T47D (cell line): ENCODE results near the gene LCE3A.
A peak's percentile ranks its signal among the peaks of the same experiment; 100 is the strongest.
"Not testable (repeated sequence)": the region's sequence is repeated elsewhere in the genome, so short reads cannot be mapped to it uniquely, and the experiment has no call there.

Source experiments
- DNase-seq, 2 experiments: peaks; one replicate each; pipeline versions ENCODE4 v3.0.0 to v3.0.0-alpha.2; 2011 to 2012; ENCODE audit warnings: low read depth in 1 of 2, low spot score in 1 of 2
- JUND ChIP-seq: IDR thresholded peaks from 2 replicates; pipeline ENCODE4 v1.6.1; 2012; ENCODE audit warnings: low read depth
- in situ Hi-C: cut with HindIII; loops from 2 replicates; pipeline ENCODE4 v1.10.0; 2016; ENCODE audit warnings: low sequenced_read_pairs, low pct_unique_long_range_greater_than_20kb

The LCE3A gene, protein sequence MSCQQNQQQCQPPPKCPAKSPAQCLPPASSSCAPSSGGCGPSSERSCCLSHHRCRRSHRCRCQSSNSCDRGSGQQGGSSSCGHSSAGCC

DNA sequence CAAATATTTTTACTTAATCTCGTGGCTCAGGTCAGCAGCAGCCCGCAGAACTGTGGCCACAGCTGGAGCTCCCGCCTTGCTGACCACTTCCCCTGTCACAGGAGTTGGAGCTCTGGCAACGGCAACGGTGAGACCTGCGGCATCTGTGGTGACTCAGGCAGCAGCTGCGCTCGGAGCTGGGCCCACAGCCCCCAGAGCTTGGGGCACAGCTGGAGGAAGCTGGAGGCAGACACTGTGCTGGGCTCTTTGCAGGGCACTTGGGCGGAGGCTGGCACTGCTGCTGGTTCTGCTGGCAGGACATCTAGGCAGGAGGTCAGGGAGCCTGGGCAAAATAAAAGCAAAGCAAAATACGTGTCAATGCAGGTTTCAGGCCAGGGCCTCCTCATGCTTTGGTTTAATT is at the start of gene LCE3A:
Gene LCE3A (minus strand): TSS at position 301 of the 400 bp plus-strand sequence. CDS start 0 bp downstream, at position 301.
- in situ Hi-C loops, result no loop called here
- TF ChIP-seq JUND, result no peak
- DNase-seq, result peak in 1 of 2 experiments; percentile 1

DNA sequence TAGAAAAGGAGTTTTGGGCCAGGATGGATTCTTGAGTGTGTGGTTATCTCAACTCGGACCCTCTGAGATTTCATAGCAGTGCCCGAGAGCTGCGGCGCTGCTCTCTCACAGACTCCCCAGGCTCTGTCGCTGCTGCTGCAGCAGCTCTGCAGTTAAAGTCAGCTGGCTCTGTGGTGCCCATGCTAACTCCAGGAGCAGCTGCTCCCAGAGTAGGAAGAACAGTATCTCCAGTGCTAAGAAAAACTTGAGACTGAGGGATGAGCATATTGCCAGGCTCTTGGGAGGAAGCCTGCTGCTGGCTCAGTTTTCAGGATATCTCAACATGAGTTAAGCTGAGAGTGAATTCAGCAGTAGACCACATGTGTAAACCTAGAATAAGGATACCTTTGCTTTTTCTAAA is 44.7 kb upstream of the LCE3A start:
- DNase-seq, result no peak
- in situ Hi-C loops, result no loop called here
- TF ChIP-seq JUND, result no peak

DNA sequence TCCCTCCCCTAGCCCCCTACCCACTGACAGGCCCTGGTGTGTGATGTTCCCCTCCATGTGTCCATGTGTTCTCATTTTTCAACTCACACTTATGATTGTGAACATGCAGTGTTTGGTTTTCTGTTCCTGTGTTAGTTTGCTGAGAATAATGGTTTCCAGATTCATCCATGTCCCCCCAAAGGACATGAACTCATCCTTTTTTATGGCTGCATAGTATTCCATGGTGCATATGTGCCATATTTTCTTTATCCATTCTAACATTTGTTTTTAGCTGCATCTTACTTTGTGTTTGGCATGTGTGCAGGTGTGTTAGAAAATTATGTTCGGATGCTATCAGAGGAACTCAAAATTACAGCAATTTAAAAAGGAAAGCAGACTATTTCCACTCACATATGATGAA is 43.3 kb upstream of the LCE3A start:
- in situ Hi-C loops, DNase-seq: not testable (repeated sequence)

DNA sequence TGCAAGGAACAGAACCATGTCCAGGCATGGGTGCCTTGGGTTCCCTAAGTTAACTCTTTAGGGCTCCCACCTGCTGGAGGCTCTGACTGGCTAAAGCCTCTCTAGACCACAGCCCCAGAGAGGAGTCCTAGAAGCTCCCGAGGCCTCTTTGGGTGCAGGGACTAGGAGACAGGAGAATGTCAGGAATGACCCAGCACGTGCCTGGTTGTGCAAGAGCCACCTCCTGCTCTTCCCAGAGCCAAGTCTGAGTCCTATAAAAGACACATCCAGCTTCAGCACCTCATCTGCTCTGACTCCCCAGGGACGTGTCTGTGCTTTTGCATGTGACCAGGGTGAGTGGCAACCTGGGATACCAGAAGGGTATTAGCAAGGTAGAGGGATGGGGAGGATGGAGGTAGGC is 40.2 kb upstream of the LCE3A start, which contains the start of gene LCE2D:
Gene LCE2D (plus strand): TSS at position 283 of the 400 bp plus-strand sequence. CDS start 726 bp downstream, outside the sequence.
- in situ Hi-C loops, result no loop called here

DNA sequence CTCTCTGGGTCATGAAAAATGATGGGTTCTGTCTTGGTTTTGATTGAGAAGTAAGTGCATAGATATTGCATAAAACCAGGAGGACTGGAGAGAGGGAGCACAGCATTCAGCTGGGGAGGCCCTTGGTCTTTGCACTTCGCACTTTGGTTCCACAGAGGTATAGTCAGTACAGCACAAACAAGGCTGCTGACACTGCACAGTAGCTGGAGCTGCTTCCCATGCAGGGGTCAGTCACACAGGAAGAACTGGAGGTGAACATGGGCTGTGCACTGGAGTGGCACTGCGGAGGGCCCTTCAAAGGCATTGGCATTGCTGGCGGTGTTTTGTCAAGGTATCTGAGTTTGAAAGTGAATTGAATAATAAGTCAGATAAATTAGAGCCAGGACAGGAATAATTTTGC is 35.7 kb upstream of the LCE3A start:
- no peak for DNase-seq
- TF ChIP-seq JUND, result no peak
- in situ Hi-C loops, result no loop called here

More for the DNA sequence above, 40.2 kb upstream of the LCE3A start, which contains the start of gene LCE2D:
- no peak for TF ChIP-seq JUND
- DNase-seq, result no peak

DNA sequence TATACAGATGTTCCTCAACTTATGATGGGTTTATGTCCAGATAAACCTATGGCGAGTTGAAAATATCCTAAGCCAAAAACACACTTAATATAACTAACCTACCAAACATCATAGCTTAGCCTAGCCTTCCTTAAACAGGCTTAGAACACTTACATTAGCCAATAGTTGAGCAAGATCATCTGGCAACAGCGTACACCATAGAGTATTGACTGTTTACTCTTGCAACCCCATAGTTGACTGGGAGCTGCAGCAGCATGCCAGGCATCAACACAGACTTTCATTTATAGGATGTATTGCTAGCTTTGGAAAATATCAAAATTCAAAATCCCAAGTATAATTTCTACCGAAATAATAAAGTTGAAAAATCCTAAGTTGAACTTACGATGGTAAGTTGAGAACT is 34.8 kb upstream of the LCE3A start:
- DNase-seq, result no peak
- TF ChIP-seq JUND, result no peak
- in situ Hi-C loops, result no loop called here

DNA sequence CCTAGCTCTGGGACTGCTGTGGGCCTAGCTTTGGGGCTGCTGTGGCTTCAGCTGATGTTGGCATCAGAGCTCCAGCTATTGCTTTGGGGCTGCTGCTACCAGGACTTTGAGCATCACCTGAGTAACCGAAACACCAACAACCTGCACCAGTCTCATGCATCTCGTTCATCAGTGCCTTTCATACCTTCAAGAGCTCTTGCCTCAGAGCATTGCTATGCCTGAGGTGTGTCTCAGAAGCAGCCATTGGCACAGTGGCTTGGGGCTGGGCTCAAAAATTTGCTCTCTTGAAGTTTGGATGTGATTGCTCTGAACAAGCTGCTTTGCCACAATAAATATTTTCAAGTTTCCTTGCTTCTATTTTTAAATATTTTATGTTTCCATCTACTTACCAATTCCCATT is 33.6 kb upstream of the LCE3A start:
- no peak for DNase-seq
- no peak for TF ChIP-seq JUND
- in situ Hi-C loops, result no loop called here

DNA sequence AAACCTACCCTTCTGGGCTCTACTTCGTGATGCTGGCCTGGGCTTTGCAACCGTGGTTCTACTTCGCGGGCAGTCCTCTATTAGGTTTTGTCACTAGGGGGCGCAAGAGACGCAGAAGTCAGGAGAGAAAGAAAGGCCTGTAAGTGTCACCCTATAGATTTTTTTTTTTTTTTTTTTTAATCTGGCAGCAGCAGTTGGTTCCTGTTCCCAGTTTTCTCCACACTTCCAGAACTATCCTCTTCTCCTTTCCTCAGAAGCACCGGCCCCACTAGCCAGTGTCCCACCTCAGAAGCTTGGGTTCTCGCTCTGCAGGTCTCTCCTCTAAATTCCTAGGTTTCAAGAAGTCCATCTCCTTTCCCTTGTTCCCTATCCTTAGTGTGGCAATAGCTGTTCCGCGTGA is 31.2 kb upstream of the LCE3A start:
- TF ChIP-seq JUND, result no peak
- peak; percentile 56 to 88 for DNase-seq
- in situ Hi-C loops, result no loop called here

DNA sequence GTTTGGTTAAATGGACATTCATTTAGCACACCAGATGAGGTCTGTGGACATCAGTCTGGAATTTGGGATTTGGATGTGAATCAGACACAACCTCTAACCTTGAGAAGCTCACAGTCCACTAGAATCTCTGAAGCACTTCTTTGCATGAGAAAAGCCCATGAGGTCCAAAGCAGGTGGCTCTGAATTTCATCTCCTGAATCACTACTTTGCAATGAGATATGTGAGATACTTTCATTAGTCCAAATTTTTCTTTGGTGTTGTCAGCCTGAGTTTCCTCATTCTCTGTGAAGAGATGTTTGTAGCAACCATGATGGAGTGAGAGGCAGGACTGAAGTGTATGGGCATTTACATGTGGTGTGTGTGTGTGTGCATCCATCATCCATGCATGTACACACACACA is 23.8 kb upstream of the LCE3A start:
- in situ Hi-C loops, result no loop called here
- no peak for TF ChIP-seq JUND
- DNase-seq, result no peak

DNA sequence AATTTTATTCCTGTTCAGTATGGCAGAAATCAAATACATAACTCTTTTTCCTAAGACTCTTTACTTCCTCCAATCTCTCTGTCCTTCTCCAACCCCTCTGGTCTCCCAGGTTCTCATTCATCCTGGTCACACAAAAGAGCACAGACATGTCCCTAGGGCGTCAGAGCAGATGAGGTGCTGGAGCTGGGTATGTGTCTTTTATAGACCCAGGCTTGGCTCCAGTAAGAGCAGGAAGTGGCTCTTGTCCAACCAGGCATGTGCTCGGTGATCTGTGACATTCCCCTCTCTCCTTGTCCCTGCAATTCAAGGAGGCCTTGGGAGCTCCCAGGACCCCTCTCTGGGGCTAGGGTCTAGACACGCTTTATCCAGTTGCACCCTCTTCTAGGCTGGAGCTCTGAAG is 22.2 kb upstream of the LCE3A start:
- TF ChIP-seq JUND, result no peak
- in situ Hi-C loops, result no loop called here
- DNase-seq, result peak in 1 of 2 experiments; percentile 57

DNA sequence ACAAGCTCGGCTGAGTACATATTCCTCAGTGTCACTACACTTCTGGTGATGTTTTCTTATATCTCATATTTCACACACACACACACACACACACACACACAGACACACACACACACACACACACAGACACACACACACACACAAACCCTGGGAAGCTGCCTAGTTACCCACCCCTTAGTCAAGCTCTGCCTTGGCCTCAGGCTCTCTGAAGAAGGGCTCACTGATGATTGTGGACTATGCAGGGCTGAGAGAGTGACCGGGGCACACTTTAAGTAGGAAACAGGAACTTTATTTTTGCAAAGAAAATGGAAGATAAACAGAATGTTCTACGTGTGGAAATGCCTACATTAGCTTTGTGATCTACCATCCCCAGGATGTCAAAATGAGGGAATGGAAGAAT is 21.0 kb upstream of the LCE3A start:
- in situ Hi-C loops, result no loop called here
- no peak for DNase-seq
- TF ChIP-seq JUND, result no peak

DNA sequence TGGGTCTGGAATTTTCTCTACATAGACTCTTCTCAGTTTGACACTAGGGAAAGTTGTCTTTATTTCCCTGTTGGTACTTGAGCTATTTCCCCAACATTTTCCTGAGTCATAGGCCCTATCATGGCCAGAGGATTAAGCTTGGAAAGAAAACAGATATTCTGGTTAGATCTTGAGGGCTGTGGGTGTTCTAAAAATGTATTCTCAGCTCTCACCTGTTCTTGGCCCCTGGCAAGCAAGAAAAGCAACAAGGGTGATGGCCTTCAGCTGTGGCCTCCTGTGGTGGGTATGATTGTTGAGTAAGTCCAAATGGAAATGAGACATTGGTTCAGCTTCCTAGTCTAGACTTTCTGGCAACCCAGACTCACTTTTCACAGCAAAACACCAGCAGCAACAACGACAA is 17.4 kb upstream of the LCE3A start:
- no peak for TF ChIP-seq JUND
- no peak for DNase-seq
- in situ Hi-C loops, result no loop called here

DNA sequence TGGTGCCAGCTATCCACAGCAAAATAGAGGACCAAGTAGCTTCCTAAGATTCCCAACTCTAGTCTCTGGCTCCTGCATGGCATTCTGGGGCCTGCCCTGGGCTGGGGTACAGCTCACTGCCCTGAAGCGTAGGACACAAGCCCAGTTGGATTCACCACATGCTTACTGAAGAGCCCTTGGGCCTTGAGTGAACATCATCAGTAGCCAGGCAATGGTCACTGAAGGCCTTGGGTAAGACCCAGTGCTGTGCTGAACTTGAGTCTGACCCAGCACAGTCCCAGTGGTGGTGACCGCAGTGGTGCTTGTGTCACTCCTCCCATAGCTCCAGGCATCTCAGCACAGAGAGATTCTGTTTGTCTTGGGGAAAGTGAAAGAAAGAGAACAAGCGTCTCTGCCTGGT is 7.7 kb upstream of the LCE3A start:
- peak in 1 of 2 experiments; percentile 12 for DNase-seq
- no peak for TF ChIP-seq JUND
- in situ Hi-C loops, result no loop called here

DNA sequence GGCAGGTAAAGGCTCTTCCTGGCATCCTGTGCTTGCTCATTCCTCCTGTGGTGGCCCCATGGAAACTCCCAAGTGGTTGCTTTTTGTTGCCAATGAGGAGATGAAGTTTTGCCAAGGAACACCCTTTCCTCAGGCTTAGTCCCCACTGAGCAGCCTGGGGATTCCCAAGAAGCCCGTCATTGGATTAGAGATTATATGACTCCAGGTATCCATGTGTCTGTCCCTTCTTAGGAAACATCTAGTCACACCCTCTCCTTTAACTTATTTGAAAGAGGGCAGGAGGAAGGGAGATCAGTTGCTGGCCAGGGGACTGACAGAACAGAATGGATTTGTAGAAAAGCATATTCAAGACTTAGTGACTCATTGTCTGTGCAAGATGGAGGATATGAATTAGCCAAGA is 3.8 kb upstream of the LCE3A start:
- DNase-seq, result peak in 1 of 2 experiments; percentile 0
- TF ChIP-seq JUND, result no peak
- in situ Hi-C loops, result no loop called here
